HepG2 (cell line): ENCODE data around the gene SLC34A3. TPM values are rescaled to one million over a fixed set of nuclear protein-coding genes. Genes with fewer than 3 reads are reported as not detected.

Experiments
- HMG20B ChIP-seq: conservative IDR thresholded peaks from 2 replicates; pipeline ENCODE4 v1.6.1; 2016; ENCODE audit warnings: missing genetic modification reagents, missing compliant biosample characterization
- HOXA3 ChIP-seq: sonication (generic); formaldehyde crosslinking; IDR thresholded peaks from 2 replicates; pipeline ENCODE4 v1.5.0; 2020; ENCODE audit warnings: missing genetic modification reagents
- IRX3 ChIP-seq: sonication (generic); formaldehyde crosslinking; IDR thresholded peaks from 2 replicates; pipeline ENCODE4 v1.8.1; 2023; ENCODE audit warnings: mild to moderate bottlenecking, low read depth, missing genetic modification reagents, borderline replicate concordance
- NFKBIZ ChIP-seq: IDR thresholded peaks from 2 replicates; pipeline ENCODE4 v1.6.1; 2018; ENCODE audit warnings: missing genetic modification reagents, missing compliant biosample characterization
- PHB2 ChIP-seq: fragments of 450-650 bp; IDR thresholded peaks from 2 replicates; pipeline ENCODE4 v1.6.1; 2018; ENCODE audit not compliant: partially characterized antibody
- PRMT3 ChIP-seq: sonication (generic); formaldehyde crosslinking; IDR thresholded peaks from 2 replicates; pipeline ENCODE4 v1.8.1; 2022; ENCODE audit warnings: low read depth, mild to moderate bottlenecking, moderate library complexity, missing genetic modification reagents, borderline replicate concordance
- RBM39 ChIP-seq: fragments of 200-400 bp; formaldehyde crosslinking; IDR thresholded peaks from one replicate; pipeline ENCODE4 v1.6.1; 2018; ENCODE audit warnings: antibody characterized with exemption, mild to moderate bottlenecking, low read depth, low read length; ENCODE audit not compliant: poor library complexity, severe bottlenecking
- SATB2 ChIP-seq: sonication (generic); formaldehyde crosslinking; IDR thresholded peaks from 2 replicates; pipeline ENCODE4 v1.5.0; 2020; ENCODE audit warnings: missing genetic modification reagents
- SIX4 ChIP-seq: sonication (generic); formaldehyde crosslinking; IDR thresholded peaks from 2 replicates; pipeline ENCODE4 v1.4.0; 2020; ENCODE audit warnings: missing genetic modification reagents
- SMAD9 ChIP-seq: sonication (generic); formaldehyde crosslinking; IDR thresholded peaks from 2 replicates; pipeline ENCODE4 v1.5.1; 2020; ENCODE audit warnings: mild to moderate bottlenecking, missing genetic modification reagents
- TBP ChIP-seq: sonication (generic); formaldehyde crosslinking; IDR thresholded peaks from 2 replicates; pipeline ENCODE4 v1.5.0; 2020; ENCODE audit warnings: missing genetic modification reagents
- TSC22D2 ChIP-seq: sonication (generic); formaldehyde crosslinking; IDR thresholded peaks from 2 replicates; pipeline ENCODE4 v1.5.1; 2020; ENCODE audit warnings: missing genetic modification reagents, mild to moderate bottlenecking, borderline replicate concordance
- ZBTB20 ChIP-seq: sonication (generic); formaldehyde crosslinking; IDR thresholded peaks from 2 replicates; pipeline ENCODE4 v1.8.1; 2023; ENCODE audit warnings: missing genetic modification reagents, low read depth, mild to moderate bottlenecking, borderline replicate concordance
- ZNF143 ChIP-seq: sonication (generic); formaldehyde crosslinking; IDR thresholded peaks from 2 replicates; pipeline ENCODE4 v1.4.0; 2020; ENCODE audit warnings: missing genetic modification reagents
- ZNF383 ChIP-seq: sonication (generic); formaldehyde crosslinking; IDR thresholded peaks from 2 replicates; pipeline ENCODE4 v1.4.0; 2020; ENCODE audit warnings: missing genetic modification reagents, mild to moderate bottlenecking, borderline replicate concordance
- polyA plus RNA-seq, 8 experiments: library from polyadenylated mRNA; depleted of rRNA in 3 of 8; stranded (reverse) in 7 of 8; unstranded in 1 of 8; fragments of >200 nt; fragmentation: Illumina TruSeq in 4 of 8; extraction: Trizol in 4 of 8; gene quantifications; 2 replicates each; pipeline versions ENCODE4 v1.2.1 to v1.2.3, GENCODE V29; 2011 to 2016; ENCODE audit warnings: low read depth in 4 of 8, missing spikeins in 1 of 8, mixed read lengths in 1 of 8; ENCODE audit not compliant: insufficient read depth in 1 of 8
- total RNA-seq, 5 experiments: library from RNA; depleted of rRNA; stranded (reverse); fragments of >200 nt; fragmentation: Illumina TruSeq; extraction: Trizol; gene quantifications; 2 replicates each; pipeline ENCODE4 v1.2.3, GENCODE V29; 2016; ENCODE audit warnings: low read depth in 1 of 5
- TF ChIP-seq, protein P1 (sequence below): sonication (generic); formaldehyde crosslinking; conservative IDR thresholded peaks from 2 replicates; pipeline ENCODE4 v1.4.0; 2020; ENCODE audit warnings: mild to moderate bottlenecking, missing genetic modification reagents, moderate library complexity
- TF ChIP-seq, protein P2 (sequence below): sonication (generic); formaldehyde crosslinking; IDR thresholded peaks from 2 replicates; pipeline ENCODE4 v1.5.1; 2020; ENCODE audit warnings: mild to moderate bottlenecking, missing genetic modification reagents, borderline replicate concordance
- TF ChIP-seq, protein P3 (sequence below): sonication (generic); formaldehyde crosslinking; IDR thresholded peaks from 2 replicates; pipeline ENCODE4 v1.4.0; 2020; ENCODE audit warnings: missing genetic modification reagents

The SLC34A3 gene
- total and polyA plus RNA-seq, 2 of the 13 experiments (the other 11 are each of a cell fraction or from before 2014, with no cell fraction given) = 0.07 to 1.0 TPM

DNA sequence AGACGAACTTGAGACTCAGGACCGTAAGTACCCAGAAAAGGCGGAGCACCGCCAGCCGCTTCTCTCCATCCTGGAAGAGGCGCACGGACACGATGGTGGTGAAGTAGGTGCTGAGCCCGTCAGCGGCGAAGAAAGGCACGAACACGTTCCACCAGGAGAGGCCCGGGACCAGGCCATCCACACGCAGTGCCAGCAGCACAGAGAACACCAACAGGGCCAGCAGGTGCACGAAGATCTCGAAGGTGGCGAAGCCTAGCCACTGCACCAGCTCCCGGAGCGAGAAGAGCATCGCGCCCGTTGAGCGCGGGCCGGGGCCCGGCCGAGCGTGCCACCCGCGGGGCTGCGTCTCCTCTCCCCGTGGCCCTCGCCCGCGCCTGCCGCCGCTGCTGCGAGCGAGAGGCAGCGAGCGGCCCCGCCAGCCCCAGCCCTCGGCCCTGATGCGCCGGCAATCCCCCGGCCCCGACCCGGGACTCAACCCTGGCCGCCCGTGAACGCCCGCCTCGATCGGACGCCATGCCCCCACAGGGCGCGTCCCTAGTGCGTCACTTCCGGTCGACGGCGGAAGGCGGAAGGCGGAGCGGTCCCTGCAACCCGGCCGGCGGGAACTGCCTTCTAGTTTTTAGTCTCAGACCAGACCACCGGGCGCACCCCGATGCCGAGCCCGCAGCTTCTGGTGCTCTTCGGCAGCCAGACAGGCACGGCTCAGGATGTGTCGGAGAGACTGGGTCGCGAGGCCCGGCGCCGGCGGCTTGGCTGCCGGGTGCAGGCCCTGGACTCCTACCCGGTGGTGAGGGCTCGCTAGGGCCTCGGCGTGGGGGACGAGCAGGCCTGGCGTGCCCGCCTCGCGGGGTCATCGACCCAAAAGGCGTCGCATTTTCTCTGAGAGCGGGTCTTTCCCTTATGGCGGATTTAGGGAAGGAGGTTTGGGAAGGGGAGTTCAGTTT is 25.3 kb upstream of the SLC34A3 start, which contains the start of the genes NDOR1 and TMEM203 (continued):
- TF ChIP-seq, protein P1, sequence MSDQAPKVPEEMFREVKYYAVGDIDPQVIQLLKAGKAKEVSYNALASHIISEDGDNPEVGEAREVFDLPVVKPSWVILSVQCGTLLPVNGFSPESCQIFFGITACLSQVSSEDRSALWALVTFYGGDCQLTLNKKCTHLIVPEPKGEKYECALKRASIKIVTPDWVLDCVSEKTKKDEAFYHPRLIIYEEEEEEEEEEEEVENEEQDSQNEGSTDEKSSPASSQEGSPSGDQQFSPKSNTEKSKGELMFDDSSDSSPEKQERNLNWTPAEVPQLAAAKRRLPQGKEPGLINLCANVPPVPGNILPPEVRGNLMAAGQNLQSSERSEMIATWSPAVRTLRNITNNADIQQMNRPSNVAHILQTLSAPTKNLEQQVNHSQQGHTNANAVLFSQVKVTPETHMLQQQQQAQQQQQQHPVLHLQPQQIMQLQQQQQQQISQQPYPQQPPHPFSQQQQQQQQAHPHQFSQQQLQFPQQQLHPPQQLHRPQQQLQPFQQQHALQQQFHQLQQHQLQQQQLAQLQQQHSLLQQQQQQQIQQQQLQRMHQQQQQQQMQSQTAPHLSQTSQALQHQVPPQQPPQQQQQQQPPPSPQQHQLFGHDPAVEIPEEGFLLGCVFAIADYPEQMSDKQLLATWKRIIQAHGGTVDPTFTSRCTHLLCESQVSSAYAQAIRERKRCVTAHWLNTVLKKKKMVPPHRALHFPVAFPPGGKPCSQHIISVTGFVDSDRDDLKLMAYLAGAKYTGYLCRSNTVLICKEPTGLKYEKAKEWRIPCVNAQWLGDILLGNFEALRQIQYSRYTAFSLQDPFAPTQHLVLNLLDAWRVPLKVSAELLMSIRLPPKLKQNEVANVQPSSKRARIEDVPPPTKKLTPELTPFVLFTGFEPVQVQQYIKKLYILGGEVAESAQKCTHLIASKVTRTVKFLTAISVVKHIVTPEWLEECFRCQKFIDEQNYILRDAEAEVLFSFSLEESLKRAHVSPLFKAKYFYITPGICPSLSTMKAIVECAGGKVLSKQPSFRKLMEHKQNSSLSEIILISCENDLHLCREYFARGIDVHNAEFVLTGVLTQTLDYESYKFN (CRISPR knock-in tag) = 0 out of 2 replicates have a peak, but pooled peaks have one; percentile 7
- TF ChIP-seq HOXA3 (CRISPR knock-in tag) (peak; percentile 98), SIX4 (peak; percentile 46; the same call in 1 of the 2 replicates), TSC22D2 (CRISPR knock-in tag) (no peak), NFKBIZ (CRISPR knock-in tag) (peak; percentile 73; the same call in 1 of the 2 replicates), HMG20B (CRISPR knock-in tag) (no peak), ZBTB20 (CRISPR knock-in tag) (no peak), SMAD9 (no peak), PHB2 (no peak), ZNF143 (CRISPR knock-in tag) (0 out of 2 replicates have a peak, but pooled peaks have one; percentile 59), ZNF383 (CRISPR knock-in tag) (no peak), PRMT3 (CRISPR knock-in tag) (no peak), TBP (0 out of 2 replicates have a peak, but pooled peaks have one; percentile 13), RBM39 (no peak), IRX3 (CRISPR knock-in tag) (0 out of 2 replicates have a peak, but pooled peaks have one; percentile 31), SATB2 (CRISPR knock-in tag) (0 out of 2 replicates have a peak, but pooled peaks have one; percentile 29)
- TF ChIP-seq, protein P2, sequence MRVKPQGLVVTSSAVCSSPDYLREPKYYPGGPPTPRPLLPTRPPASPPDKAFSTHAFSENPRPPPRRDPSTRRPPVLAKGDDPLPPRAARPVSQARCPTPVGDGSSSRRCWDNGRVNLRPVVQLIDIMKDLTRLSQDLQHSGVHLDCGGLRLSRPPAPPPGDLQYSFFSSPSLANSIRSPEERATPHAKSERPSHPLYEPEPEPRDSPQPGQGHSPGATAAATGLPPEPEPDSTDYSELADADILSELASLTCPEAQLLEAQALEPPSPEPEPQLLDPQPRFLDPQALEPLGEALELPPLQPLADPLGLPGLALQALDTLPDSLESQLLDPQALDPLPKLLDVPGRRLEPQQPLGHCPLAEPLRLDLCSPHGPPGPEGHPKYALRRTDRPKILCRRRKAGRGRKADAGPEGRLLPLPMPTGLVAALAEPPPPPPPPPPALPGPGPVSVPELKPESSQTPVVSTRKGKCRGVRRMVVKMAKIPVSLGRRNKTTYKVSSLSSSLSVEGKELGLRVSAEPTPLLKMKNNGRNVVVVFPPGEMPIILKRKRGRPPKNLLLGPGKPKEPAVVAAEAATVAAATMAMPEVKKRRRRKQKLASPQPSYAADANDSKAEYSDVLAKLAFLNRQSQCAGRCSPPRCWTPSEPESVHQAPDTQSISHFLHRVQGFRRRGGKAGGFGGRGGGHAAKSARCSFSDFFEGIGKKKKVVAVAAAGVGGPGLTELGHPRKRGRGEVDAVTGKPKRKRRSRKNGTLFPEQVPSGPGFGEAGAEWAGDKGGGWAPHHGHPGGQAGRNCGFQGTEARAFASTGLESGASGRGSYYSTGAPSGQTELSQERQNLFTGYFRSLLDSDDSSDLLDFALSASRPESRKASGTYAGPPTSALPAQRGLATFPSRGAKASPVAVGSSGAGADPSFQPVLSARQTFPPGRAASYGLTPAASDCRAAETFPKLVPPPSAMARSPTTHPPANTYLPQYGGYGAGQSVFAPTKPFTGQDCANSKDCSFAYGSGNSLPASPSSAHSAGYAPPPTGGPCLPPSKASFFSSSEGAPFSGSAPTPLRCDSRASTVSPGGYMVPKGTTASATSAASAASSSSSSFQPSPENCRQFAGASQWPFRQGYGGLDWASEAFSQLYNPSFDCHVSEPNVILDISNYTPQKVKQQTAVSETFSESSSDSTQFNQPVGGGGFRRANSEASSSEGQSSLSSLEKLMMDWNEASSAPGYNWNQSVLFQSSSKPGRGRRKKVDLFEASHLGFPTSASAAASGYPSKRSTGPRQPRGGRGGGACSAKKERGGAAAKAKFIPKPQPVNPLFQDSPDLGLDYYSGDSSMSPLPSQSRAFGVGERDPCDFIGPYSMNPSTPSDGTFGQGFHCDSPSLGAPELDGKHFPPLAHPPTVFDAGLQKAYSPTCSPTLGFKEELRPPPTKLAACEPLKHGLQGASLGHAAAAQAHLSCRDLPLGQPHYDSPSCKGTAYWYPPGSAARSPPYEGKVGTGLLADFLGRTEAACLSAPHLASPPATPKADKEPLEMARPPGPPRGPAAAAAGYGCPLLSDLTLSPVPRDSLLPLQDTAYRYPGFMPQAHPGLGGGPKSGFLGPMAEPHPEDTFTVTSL (CRISPR knock-in tag) = no peak
- TF ChIP-seq, protein P3, sequence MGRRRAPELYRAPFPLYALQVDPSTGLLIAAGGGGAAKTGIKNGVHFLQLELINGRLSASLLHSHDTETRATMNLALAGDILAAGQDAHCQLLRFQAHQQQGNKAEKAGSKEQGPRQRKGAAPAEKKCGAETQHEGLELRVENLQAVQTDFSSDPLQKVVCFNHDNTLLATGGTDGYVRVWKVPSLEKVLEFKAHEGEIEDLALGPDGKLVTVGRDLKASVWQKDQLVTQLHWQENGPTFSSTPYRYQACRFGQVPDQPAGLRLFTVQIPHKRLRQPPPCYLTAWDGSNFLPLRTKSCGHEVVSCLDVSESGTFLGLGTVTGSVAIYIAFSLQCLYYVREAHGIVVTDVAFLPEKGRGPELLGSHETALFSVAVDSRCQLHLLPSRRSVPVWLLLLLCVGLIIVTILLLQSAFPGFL = no peak
